Endothelial cell of coronary artery (primary cell): Measurements from ENCODE around the gene APH1B. TPM values are rescaled to one million over a fixed set of nuclear protein-coding genes. Genes with fewer than 3 reads are reported as not detected.

Experiments used
- total RNA-seq: library from RNA; depleted of rRNA; stranded (reverse); fragments of >200 nt; gene quantifications from 2 replicates; pipeline ENCODE4 v1.2.3, GENCODE V29; 2014

Gene APH1B
- total RNA-seq: 11.1 and 11.5 TPM in 2 replicates

GRCh38 chr15:63277038-63277892 lies at the start of gene APH1B:
Gene APH1B, plus strand, starts transcription at chr15:63277605. Its CDS starts 19 bp downstream, at chr15:63277624.

Other genes with a start within 250 kb of the APH1B start
- 370 and 1,089 TPM in 2 replicates for gene TPM1, start 234.9 kb upstream of the APH1B start, total RNA-seq
- 21.0 and 36.6 TPM in 2 replicates for gene LACTB, start 155.7 kb upstream of the APH1B start, total RNA-seq
- 441 and 535 TPM in 2 replicates for gene RPS27L, start 120.1 kb upstream of the APH1B start, total RNA-seq
- gene RAB8B, start 88.0 kb upstream of the APH1B start, total RNA-seq: 38.4 and 70.5 TPM in 2 replicates
- 0.90 and 4.0 TPM in 2 replicates for gene CA12, start 104.2 kb downstream of the APH1B start, total RNA-seq
- gene USP3, start 227.0 kb downstream of the APH1B start, total RNA-seq: 35.3 and 41.9 TPM in 2 replicates